ENCODE results near the gene ELOB. TPM values are rescaled to one million over a fixed set of nuclear protein-coding genes. Genes with fewer than 3 reads are reported as not detected.

The ELOB gene
- total RNA-seq, 1 donor from 2014 or later: 1,184 TPM

- no peaks in the 10 kb centered on the region for H3K27me3 ChIP-seq
- H3K4me3 ChIP-seq: no peak overlapping the region
- H3K27ac ChIP-seq: no peak overlapping the region
- no peaks in the 10 kb centered on the region for H3K4me1 ChIP-seq
- intact Hi-C loops (cut with DNase I): no loop called here
- no peaks in the 10 kb centered on the region for H3K36me3 ChIP-seq
- TF ChIP-seq CTCF (IDR thresholded peaks at IDR 0.05): no peak
- H3K9me3 ChIP-seq: peaks cover 0 to 14% of the 10 kb centered on the region in 2 donors
- no peak for DNase-seq (ENCODE audit: low spot score in 2 of 2)
Measured at GRCh38 chr16:2806286-2806685, 29.2 kb upstream of the ELOB start.

GRCh38 chr16:2804728-2805127, 27.6 kb upstream of the ELOB start:
- intact Hi-C loops (cut with DNase I): no loop called here
- no peak for TF ChIP-seq CTCF (IDR thresholded peaks at IDR 0.05)
- no peaks in the 10 kb centered on the region for H3K4me1 ChIP-seq
- no peak overlapping the region for H3K27ac ChIP-seq
- no peak overlapping the region for H3K4me3 ChIP-seq
- DNase-seq (ENCODE audit: low spot score in 2 of 2): no peak
- no peaks in the 10 kb centered on the region for H3K27me3 ChIP-seq
- H3K36me3 ChIP-seq: no peaks in the 10 kb centered on the region
- peaks cover 0 to 14% of the 10 kb centered on the region in 2 donors for H3K9me3 ChIP-seq

- peaks cover 0 to 14% of the 10 kb centered on the region in 2 donors for H3K9me3 ChIP-seq
- H3K27ac ChIP-seq: no peak overlapping the region
- intact Hi-C loops (cut with DNase I): no loop called here
- H3K36me3 ChIP-seq: no peaks in the 10 kb centered on the region
- H3K4me1 ChIP-seq: no peaks in the 10 kb centered on the region
- no peak for TF ChIP-seq CTCF (IDR thresholded peaks at IDR 0.05)
- no peak overlapping the region for H3K4me3 ChIP-seq
- no peak for DNase-seq (ENCODE audit: low spot score in 2 of 2)
- H3K27me3 ChIP-seq: no peaks in the 10 kb centered on the region
Measured at GRCh38 chr16:2803545-2804195, 26.6 kb upstream of the ELOB start.

- DNase-seq (ENCODE audit: low spot score in 2 of 2): no peak
- intact Hi-C loops (cut with DNase I): no loop called here
Measured at GRCh38 chr16:2799859-2800226, 22.8 kb upstream of the ELOB start.

GRCh38 chr16:2799205-2799858, 22.3 kb upstream of the ELOB start:
- intact Hi-C loops (cut with DNase I): no loop called here
- H3K27me3 ChIP-seq: peaks cover 3% of the 10 kb centered on the region
- no peaks in the 10 kb centered on the region for H3K36me3 ChIP-seq
- DNase-seq (ENCODE audit: low spot score in 2 of 2): no peak
- no peak overlapping the region for H3K27ac ChIP-seq
- no peak overlapping the region for H3K4me3 ChIP-seq
- TF ChIP-seq CTCF (IDR thresholded peaks at IDR 0.05): no peak
- no peaks in the 10 kb centered on the region for H3K4me1 ChIP-seq
- H3K9me3 ChIP-seq: peaks cover 0 to 9% of the 10 kb centered on the region in 2 donors

More at GRCh38 chr16:2799859-2800226, 22.8 kb upstream of the ELOB start:
- no peaks in the 10 kb centered on the region for H3K36me3 ChIP-seq
- no peak overlapping the region for H3K4me3 ChIP-seq
- H3K4me1 ChIP-seq: no peaks in the 10 kb centered on the region
- H3K27me3 ChIP-seq: peaks cover 3% of the 10 kb centered on the region
- no peak overlapping the region for H3K27ac ChIP-seq
- no peak for TF ChIP-seq CTCF (IDR thresholded peaks at IDR 0.05)
- H3K9me3 ChIP-seq: peaks cover 0 to 14% of the 10 kb centered on the region in 2 donors
